DMS53 (cell line): Measurements from ENCODE around the gene MICA.
"Not testable (repeated sequence)": the region's sequence is repeated elsewhere in the genome, so short reads cannot be mapped to it uniquely, and the experiment has no call there.

Experiments
- DNase-seq: peaks from one replicate; lab custom pipeline; 2025; lab: John Stamatoyannopoulos, UW

MICA gene

DNA sequence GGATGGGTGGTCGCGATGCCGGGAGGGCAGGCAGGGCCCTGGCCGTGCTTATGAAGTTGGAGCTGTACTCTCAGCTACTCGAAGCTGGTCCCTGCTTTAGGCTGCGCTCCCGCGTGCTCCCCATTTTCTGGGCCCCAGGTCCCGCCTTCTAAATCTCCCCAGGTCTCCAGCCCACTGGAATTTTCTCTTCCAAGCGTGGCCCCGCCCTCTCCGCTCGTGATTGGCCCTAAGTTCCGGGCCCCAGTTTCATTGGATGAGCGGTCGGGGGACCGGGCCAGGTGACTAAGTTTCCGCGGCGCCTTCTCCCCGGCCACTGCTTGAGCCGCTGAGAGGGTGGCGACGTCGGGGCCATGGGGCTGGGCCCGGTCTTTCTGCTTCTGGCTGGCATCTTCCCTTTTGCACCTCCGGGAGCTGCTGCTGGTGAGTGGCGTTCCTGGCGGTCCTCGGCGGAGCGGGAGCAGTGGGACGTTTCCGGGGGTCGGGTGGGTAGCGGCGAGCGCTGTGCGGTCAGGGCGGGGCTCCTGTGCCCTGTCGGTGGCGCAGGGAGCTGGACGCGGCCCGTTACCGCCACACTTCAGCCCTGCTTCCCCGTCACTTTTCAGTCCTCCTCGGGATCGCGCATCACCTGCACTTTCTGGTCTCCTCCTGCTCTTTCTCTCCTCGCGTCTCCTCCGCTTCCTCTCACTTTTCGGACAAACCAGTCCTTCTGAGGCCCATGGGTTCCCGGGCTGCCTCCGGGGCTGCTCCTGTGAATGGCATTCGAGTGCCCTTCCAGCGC lies at the start of gene MICA:
Gene MICA (plus strand): TSS at position 313 of the 778 bp plus-strand sequence. CDS start 38 bp downstream, at position 351.
- peak; percentile 94 for DNase-seq

GRCh38 chr6:31354158-31354863 lies 49.1 kb upstream of the MICA start:
- no peak for DNase-seq

- no peak for DNase-seq
These were observed 48.4 kb upstream of the MICA start for GRCh38 chr6:31354864-31355582.

GRCh38 chr6:31355583-31355948 lies 47.8 kb upstream of the MICA start:
- no peak for DNase-seq

- peak; percentile 67 for DNase-seq
These were observed 47.0 kb upstream of the MICA start for GRCh38 chr6:31356216-31356945.

- peak; percentile 93 for DNase-seq
These were observed 46.4 kb upstream of the MICA start, which contains the start of gene HLA-B for GRCh38 chr6:31356946-31357466. HLA-B (minus strand) TSS chr6:31357179; CDS start chr6:31357158, 21 bp downstream.

- no peak for DNase-seq
These were observed 45.5 kb upstream of the MICA start for GRCh38 chr6:31357886-31358285.

DNA sequence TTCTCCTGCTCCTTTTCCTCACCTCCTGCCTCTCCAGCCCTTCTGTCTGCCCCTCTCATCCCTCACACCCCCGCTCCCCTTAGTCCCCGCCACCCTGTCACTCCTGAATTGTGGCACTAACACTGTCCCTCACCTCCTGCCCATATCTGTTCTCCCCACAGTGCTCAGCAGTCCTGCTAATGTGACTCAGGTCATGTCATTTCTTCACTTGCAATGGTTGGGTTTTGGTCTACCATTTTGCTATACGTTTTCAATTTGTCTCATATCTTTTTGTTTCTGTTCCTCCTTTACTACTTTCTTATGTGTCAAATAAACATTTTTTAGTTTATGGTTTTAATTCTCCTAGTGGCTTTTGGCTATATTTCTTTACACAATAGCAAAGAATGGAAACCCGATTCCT lies 45.1 kb upstream of the MICA start:
- DNase-seq: no peak

- DNase-seq: no peak
These were observed 43.8 kb upstream of the MICA start for GRCh38 chr6:31359581-31359980.

DNA sequence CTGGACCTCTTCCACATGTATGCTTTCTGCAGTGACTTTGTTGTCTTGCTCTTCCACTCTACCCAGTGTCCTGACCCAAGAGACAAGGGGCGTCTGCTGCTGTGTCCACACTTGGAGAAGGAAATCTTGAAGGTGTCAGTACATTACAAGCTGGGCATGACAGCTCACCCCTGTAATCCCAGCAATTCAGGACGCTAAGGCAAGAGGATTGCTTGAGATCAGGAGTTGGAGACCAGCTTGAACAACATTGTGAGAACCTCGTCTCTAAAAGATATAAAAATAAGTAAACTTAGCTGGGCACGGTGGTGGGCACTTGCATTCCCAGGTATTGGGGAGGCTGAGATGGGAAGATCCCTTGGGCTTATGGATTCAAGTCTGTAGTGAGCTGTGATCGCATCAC lies 40.6 kb upstream of the MICA start:
- DNase-seq: no peak

- DNase-seq: no peak
These were observed 39.6 kb upstream of the MICA start for GRCh38 chr6:31363811-31364210.

GRCh38 chr6:31365864-31366263 lies 37.5 kb upstream of the MICA start:
- no peak for DNase-seq

GRCh38 chr6:31366693-31367470 lies 36.5 kb upstream of the MICA start:
- peak; percentile 95 for DNase-seq

DNA sequence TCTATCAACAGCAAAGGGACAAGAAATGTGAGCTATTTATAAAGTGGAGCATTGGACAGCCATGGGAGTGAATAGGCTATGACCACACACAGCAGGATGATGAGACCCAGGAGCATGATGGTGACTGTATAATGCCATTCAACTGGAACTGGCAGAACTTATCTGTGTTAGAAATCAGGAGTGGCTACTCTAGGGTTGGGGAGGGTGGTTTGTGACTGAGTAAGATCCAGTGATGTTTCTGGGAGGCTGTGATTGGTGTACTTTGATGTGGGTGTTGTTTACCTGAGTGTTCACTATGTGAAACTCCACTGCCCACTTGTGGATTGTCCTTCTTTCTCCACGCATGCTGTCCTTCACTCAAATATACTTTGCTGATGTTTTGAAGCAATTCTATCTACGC lies 34.9 kb upstream of the MICA start:
- DNase-seq: no peak

- not testable (repeated sequence) for DNase-seq
These were observed 29.3 kb upstream of the MICA start for GRCh38 chr6:31374118-31374517.

GRCh38 chr6:31375699-31376098 lies 27.7 kb upstream of the MICA start:
- DNase-seq: no peak

DNA sequence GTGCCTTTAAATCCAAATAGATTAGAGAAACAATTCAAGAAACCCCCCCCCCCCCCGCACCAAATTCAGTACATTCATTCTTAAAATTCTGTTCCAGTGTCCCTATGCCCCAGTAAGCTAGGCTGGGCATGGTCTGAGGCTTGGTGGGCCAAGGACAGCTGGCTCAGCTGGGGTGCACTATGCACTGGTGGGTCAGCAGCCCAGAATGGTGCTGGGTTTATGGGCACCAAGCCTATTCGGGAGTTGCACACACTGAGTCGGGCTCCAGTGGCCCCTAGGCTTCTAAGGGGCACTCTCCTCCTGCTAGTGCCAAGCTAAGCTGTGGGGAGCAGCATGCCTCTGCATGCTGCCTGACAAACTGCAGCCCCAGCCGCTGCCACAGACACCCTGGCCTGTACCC lies 26.4 kb upstream of the MICA start:
- no peak for DNase-seq

DNA sequence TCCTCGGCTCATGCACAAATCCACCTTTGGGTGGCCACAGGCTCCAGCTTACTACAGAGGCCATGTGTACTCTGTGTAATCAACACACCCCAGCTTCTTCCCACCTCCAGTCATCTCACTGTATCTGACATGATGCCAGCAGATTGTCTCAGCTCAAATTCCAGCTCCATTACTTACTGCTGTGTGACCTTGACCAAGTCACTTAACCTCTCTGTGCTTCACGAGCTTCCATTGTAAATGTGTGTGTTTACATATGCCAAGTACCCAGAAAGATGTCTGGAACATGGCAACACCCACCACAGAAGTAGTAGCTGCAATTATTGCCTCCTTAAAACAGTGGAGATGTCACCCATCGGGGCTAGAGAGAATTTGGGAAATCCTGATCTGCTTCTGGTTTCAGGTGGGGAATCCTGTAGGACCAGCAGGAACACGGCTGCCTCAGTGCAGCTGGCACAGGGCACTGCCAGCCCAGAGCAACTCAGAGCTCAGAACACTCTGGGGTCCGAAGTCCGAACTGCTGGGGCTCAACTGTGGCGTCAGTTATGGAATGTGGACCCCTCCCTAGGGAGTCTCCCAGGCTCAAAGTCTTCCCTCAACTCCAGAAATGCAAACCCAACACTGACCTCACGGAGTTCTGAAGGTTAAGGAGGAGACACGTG lies 25.2 kb upstream of the MICA start:
- DNase-seq: no peak

DNA sequence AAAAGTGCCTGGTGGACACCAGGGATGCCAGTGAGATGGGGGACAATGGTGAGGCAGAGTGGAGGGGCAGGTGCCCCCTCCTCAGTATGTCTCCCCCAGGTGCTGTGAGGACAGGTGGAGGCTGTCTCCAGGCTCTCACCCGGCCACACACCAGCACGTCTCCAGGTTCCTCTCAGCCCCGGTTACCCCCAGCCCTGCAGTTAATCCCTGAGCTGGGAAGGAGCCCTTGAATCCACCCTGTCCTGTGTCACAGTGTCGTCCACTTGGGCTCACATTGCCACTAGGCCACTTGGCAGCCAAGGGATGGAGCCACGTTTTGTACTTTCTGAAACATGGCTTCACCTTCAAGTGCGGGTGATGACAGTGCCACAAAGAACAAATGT lies 24.7 kb upstream of the MICA start:
- no peak for DNase-seq

DNA sequence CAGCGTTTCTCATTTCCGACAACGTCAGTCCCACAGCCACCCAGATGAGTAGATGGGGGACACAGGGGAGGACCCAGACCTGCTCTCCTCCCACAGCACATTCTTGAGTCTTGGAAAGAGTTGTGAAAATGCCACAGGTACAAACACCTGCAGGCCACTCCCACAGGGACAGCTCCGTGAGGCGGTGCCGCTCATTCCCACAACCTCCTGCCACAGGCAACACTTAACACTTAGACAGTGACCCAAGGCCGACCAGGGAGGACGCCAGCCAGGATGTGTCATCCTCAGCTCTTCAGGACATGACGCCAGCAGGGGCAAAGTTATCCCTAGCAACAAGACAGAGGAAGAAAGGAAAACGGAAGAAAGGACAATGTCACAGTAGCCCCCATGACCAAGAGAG lies 23.5 kb upstream of the MICA start:
- no peak for DNase-seq

GRCh38 chr6:31381666-31382065 lies 21.7 kb upstream of the MICA start:
- DNase-seq: no peak
